Cerebellar nuclear complex (tissue), 1 donor: ENCODE data around the gene LAD1.

ENCODE experiments used
- DNase-seq, 2 experiments: peaks; one replicate each; lab custom pipeline; 2025; lab: John Stamatoyannopoulos, UW

LAD1 gene

GRCh38 chr1:201399018-201399351, at the start of gene LAD1:
Gene LAD1 (minus strand): TSS chr1:201399324. CDS start chr1:201399306, 18 bp downstream.
- no peak for DNase-seq

GRCh38 chr1:201447903-201448871, 49.1 kb upstream of the LAD1 start:
- no peak for DNase-seq

- DNase-seq = no peak
Observed at GRCh38 chr1:201445310-201445709, 46.2 kb upstream of the LAD1 start.

GRCh38 chr1:201444792-201445191, 45.7 kb upstream of the LAD1 start:
- DNase-seq = no peak

- no peak for DNase-seq
Observed at GRCh38 chr1:201443747-201444146, 44.6 kb upstream of the LAD1 start.

GRCh38 chr1:201436969-201437368, 37.8 kb upstream of the LAD1 start:
- DNase-seq = no peak

GRCh38 chr1:201436393-201436792, 37.3 kb upstream of the LAD1 start:
- DNase-seq = no peak

- no peak for DNase-seq
Observed at GRCh38 chr1:201434266-201434665, 35.1 kb upstream of the LAD1 start.

GRCh38 chr1:201433609-201434008, 34.5 kb upstream of the LAD1 start:
- no peak for DNase-seq

- no peak for DNase-seq
Observed at GRCh38 chr1:201430776-201431175, 31.7 kb upstream of the LAD1 start.

GRCh38 chr1:201429736-201430501, 30.8 kb upstream of the LAD1 start:
- DNase-seq = no peak

GRCh38 chr1:201427963-201428362, 28.8 kb upstream of the LAD1 start:
- no peak for DNase-seq

- DNase-seq = peak; percentile 49 to 80
Observed at GRCh38 chr1:201426479-201427310, 27.6 kb upstream of the LAD1 start.

GRCh38 chr1:201424146-201424545, 25.0 kb upstream of the LAD1 start:
- DNase-seq = no peak

- DNase-seq = no peak
Observed at GRCh38 chr1:201423655-201424054, 24.5 kb upstream of the LAD1 start.

- no peak for DNase-seq
Observed at GRCh38 chr1:201422436-201423030, 23.4 kb upstream of the LAD1 start.

- DNase-seq = no peak
Observed at GRCh38 chr1:201422026-201422425, 22.9 kb upstream of the LAD1 start.

GRCh38 chr1:201421041-201421440, 21.9 kb upstream of the LAD1 start:
- DNase-seq = no peak

- DNase-seq = no peak
Observed at GRCh38 chr1:201420608-201421002, 21.5 kb upstream of the LAD1 start.

GRCh38 chr1:201419746-201420607, 20.9 kb upstream of the LAD1 start:
- DNase-seq = no peak

- DNase-seq = no peak
Observed at GRCh38 chr1:201419256-201419655, 20.1 kb upstream of the LAD1 start.
